Stimulated activated CD8-positive, alpha-beta memory T cell treated with anti-CD3 and anti-CD28 coated beads, Interleukin-4, amount 100 ng/mL, for 4 hours (primary cell): ENCODE results near the gene LRRC4B.
"Not testable (repeated sequence)": the region's sequence is repeated elsewhere in the genome, so short reads cannot be mapped to it uniquely, and the experiment has no call there.

Source experiments
- DNase-seq, 2 donors: peaks; one replicate each; pipeline ENCODE4 v3.0.0-alpha.2; 2020; ENCODE audit warnings: low read depth in 2 of 2, low spot score in 1 of 2

The LRRC4B gene

DNA sequence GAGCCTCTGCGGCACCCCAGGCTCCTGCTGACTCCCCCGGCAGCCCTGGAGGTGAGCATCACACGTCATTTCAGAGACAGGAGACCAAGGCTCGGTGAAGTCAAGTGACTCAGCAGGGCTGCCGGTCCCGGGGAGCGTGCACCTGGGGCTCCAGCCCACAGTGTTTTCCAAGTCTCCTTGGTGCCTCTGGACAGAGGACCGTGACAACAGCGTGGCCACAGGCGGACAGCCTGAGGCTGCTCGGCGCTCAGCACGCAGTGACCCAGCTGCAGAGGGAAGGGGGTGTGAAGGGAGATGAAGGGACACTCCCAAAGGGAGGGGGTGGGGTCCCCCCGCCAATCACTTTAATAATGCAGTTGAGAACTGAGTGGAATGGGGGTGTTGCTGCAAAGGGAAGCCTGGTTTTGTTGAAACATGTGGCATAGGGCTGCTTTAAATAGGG, 37.0 kb downstream of the LRRC4B start:
- DNase-seq: no peak

DNA sequence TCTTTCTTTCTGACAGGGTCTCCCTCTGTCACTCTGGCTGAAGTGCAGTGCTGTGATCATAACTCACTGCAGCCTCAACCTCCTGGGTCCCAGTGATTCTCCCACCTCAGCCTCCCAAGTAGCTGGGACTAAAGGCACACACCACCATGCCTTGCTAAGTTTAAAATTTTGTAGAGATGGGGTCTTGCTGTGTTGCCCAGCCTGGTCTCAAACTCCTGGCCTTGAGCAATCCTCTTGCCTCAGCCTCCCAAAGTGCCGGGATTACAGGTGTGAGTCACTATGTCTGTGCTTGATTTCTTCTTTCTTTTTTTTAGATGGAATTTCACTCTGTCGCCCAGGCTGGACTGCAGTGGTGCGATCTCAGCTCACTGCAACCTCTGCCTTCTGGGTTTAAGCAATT, 40.2 kb downstream of the LRRC4B start:
- not testable (repeated sequence) for DNase-seq

DNA sequence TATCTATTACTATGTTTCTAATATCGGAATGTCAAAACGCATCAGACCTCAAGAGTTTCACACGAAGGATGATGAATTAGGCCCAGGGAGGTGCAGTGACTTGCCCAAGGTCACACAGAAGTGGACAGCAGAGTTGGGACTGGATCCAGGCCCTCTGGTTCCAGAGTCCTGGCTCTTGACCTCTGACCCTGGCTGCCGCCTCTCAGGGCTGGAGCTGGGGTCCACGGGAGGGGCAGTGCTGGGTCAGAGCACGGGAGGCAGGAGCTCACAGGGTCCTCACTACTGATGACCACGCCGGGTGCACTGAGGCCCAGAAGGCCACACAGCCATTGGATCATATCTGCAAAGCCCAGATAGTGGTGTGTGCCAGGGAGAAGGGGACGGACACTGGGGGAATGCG, 45.4 kb downstream of the LRRC4B start:
- no peak for DNase-seq

DNA sequence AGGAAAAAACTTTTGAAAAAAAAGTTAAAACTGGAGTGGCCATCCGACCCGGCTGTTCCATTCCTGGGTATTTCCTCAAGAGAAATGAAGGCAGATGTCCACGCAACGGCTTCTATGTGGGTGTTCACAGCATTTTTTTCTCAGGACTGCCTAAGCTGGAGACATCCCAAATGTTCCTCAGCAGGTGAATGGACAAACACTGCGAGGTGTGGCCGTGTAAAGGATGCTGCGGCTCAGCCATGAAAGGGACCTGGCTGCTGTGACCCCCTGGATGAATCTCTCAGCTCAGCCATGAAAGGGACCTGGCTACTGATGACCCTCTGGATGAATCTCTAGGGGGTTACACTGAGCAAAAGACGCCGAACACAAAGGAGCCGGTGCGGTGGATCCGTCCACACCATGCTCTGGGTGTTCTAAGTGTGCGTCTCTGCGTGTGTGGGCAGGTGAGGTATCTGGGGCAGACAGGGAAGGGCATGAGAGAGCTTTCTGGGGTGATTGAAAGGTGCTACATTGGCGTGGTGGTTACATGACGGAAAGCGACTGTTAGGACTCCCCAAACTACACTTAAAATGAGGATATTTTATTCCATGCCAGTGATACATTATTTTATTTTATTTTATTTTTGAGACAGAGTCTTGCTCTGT, 47.3 kb downstream of the LRRC4B start:
- no peak for DNase-seq

DNA sequence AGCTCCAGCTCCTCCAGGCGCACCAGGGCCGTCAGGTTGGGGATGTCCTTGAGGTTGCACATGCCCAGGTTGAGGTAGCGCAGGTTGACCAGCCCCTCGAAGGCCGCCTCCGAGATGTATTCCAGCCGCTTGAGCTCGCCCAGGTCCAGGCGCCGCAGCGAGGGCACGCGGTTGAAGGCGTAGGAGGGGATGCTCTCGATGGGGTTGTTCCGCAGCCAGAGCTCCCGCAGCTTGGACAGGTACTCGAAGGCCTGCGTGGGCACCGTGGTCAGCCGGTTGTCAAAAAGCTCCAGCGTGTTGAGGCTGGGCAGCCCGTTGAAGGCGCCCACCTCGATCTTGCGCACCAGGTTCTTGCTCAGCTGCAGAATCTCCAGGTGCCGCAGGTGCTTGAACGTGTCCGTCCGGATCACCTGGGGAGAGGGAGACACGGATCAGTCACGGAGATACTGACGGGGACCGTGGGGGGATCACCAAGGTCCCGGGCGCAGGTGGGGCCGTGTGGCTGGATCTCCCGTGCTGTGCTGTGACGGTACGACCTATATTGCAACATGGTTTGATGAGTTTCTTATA, 49.1 kb downstream of the LRRC4B start:
- no peak for DNase-seq

DNA sequence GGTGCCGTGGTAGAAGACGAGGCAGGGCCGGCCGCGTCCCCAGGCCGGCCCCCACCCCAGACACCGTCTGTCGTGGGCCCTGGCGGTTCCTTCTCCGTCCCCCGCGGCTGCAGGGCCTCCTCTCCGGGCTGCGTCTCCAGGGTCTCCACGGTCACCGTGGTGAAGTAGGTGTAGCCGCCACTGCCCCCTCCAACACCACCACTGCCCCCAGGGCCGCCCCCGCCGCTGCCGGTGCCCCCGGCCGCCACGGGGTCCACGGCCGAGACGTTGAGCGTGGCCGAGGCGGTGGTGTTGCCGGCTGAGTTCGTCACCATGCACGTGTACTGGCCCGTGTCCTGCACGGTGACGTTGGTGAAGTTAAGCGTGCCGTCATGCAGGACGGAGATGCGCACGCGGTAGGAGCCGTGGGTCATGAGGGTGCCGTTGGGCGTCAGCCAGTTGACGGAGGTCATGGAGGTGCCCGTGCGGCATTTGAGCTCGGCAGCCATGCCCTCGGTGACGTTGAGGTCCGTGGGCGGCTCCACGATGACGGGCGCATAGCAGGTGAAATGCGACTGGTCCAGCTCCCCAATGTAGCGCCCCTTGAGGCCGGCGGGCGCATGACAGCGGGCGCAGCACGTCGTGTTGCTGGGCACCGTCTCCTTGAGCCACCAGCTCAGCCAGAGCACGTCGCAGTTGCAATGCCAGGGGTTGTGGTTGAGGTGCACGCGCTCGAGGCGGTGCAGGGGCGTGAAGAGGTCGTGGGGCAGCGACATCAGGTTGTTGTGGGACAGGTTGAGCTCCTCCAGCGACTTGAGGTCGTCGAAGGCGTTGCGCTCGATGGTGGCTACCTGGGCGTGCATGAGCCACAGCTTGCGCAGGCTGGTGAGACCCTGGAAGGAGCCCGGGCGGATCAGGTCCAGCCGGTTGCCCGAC, 49.9 kb downstream of the LRRC4B start:
- no peak for DNase-seq

DNA sequence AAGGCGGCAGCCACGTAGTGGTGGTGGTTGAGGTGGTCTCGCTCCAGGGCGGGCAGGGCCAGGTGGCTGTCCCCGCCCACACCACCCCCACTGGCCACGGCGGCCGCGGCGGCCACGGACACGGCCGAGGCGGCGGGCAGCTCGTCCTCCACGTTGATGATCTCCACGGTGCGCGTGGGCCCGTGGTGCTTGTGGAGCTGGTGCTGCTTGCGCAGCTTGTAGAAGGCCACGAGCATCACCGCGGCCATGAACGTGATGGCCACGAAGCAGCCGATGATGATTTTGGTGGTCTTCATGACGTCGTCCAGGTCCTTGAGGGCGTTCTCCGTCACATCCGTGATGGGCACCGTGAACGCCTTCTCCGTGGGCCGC, 50.5 kb downstream of the LRRC4B start:
- no peak for DNase-seq

DNA sequence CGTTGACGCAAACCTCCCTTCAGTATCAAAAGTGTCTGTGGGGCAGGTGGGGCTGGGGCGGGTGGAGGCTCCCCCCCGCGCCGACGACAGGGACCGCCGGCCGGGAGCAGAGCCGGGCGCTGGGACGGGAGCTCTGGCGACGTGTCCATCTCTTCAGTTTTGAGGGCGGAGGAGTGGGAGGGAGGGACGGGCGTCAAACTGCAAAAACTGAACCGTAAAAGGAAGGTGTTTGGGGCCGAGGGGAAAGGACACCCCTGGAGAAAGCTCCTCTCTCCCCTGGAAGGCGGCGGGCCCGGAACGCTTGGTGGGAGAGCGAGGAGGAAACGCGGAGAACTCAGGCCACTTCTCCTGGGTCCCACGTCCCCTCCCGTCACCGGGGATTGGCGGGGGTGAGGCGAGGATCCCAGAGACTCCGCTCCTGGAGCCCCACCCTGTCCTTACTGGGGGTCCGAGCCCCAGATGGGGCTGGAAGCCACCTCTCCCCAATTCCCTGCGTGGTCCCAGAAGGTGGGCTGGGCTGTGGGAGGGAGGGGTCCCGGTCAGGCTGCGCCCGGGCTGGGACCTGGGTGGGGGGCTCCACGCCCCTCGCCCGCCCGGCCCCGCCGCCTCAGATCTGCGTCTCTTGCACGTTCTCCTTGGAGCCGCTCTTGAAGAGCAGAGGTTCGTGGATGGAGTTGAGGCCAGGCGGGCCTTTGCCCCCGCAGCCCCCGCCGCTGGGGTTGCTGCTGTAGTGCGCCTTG, 51.1 kb downstream of the LRRC4B start:
- no peak for DNase-seq

DNA sequence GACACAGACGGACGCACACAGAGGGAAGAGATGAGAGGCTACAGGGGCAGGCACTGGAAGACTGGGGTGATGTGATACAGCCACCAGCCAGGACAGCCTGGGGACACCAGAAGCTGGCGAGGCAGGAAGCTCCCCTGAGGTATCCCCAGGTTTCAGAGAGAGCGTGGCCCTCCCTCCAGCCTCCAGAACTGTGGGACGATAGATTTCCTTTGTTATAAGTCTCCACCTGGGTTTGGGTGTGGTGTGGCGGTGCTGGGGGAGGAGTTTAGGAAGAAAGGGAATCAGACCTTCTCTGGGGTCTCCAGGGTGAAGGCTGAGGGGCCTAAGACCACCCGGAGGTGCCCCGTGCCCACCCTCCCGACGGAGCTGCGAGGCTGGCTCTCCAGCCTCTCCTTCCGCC, 51.8 kb downstream of the LRRC4B start:
- DNase-seq: no peak

DNA sequence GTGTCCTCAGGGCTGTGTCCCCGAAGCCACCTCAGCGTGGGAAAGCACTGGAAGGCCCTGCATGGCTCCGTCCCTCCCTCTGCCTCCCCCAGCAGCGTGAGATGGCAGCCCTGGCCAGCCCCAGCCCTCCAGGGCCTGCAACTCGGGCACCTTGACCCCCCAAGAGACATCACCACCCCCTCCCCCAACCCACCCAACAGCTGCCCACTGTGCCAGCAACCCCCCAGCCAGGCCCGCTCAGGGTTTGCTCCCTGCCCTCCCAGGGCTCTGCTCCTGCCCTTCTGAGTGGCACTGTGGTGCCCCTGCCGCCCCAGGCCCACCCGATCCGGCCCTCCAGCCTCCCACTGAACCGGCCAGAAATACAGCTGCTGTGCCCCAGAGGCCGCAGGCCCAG, 53.1 kb downstream of the LRRC4B start:
- DNase-seq: no peak

DNA sequence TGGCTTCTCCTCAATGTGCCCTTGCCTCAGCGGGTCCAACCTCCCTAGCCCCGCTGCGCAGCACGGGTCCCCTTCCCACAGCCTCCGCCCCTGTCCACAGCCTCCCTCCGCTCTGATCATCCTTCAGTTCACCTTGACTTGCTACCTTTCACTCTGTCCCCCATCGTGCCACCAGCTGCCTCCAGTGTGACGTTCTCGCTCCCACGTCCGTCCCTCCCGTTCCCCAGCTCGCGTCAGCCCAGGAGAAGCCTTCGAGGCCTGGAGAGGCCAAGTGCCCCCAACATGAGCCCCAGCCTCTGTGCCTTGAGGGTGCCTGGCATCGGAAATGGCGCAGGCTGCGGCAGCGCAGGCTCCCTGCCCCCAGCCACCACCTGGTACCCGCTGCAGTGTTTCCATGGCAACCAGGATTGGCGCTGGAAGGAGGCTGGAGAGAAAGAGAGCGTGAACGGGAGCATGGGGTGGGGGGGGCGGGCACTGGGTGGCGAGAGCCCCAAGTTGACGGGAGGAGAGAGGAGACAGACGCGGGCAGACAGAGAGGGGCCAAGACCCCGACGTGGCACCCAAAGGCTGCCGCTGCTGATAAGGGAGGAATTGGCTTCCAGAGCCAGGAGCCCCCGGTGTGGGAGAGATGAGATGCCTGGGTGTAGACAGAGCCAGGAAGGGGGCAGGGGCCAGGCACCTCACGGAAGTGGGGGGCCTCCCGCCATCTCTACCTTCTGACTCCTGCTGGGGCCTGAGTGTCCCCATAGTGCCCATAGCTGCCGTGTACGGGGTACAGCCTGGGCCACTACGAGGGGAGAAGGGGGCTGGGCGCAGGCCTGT, 53.7 kb downstream of the LRRC4B start:
- no peak for DNase-seq

DNA sequence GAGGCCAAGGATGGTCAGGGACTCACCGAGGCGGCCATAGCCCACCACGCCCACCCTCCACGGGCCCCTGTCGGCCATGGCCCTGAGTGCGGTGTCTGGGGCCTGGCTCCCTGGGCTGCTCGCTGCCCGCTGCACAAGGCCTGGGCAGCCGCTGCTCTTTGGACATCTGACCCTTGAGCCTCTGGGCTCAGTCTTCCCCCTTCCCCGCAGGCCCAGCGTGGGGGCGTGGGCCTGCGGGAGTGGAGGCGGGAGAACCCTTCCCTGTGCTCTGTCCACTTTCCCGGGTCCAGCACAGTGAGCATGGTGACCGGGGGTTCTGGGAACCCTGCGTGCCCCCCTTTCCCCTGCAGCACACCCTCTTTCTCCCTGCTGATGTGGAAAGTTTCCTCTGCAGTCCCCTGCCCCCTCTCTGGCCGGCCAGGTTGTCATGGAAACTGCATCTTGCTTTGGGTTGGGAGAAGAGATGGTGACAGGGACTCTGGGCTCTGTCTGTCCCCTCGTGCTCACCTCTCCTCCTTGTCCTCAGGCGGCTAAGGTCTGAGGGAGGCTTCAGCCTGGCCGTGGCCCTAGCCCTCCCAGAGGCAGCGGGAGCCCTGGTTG, 54.4 kb downstream of the LRRC4B start, which contains the start of gene ASPDH:
TSS of gene ASPDH (minus strand) at position 168 of the 600 bp plus-strand sequence. CDS start at position 78, 90 bp downstream.
- DNase-seq: no peak

DNA sequence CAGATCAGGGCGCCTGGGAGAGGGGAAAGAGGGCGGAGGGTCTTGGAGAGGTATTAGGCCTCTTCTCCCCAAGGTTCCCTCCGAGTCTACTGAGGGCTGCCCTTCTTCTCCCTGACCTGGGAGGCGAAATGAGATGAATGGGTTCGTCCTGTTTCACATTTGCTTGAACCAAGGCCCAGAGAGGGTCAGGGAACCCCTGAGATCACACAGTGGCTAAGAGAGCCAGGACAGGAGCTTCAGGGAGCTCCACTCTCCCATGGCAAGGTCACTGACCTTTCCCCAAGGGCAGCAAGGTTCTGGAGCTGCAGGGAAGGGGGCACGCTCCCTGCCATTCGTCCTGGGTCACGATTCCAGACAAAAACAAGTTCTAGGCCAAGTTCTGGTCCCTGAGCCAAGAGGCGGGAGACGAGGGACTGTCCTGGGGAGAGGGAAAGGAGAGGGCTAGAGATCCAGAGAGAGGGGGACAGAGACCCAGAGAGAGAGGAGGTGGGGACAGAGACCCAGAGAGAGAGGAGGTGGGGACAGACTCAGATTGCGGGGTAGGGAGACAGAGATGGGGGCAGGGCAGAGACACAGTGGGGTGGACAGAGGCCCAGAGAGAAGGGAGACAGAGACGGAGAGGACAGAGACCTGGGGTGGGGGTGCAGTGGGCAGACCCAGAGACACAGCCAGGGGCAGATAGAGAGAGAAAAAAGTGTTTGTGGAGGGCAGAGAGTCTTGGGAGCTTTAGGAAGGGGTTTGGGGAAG, 55.1 kb downstream of the LRRC4B start:
- no peak for DNase-seq

DNA sequence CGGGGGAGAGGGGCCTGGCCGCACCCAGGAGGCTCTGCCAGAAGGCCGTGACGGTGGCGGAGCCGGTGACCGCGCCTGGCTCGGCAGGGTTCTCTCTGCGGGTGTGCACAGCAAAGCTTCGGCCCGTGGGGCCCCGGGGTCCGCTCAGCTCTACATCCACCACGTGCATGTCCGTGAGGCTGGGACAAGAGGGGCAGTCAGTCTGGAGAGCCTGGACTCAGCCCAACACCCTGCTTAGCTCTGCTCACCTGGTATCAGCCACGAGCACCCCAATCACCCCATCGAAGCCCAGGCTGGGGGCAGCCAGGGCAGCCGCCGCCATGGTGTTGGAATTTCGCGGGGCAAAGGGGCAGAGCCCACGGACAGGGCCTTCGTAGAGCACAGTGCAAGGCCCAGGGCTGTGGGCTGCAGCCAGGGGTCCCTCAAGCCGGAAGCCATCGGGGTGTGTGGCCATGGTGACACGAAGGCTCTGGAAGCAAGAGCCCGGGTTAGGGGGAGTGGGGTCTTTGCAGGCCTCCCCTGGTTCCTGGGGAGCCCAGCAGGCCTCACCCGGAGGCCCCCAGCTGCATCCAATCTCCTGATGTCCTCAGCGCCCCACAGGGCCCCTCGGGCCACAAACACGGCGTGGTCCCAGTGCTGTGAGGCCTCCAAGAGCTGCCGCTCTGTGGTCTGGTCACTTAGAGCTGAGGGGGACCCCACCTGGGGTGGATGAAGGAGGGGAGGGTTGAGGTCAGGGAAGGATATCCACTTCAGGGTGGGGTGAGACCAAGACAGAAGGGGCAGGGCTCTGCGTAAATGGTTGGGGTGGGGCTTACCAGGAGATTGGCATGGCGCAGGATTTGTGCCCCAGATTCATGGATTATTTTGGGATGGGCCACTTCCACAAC, 55.9 kb downstream of the LRRC4B start:
- no peak for DNase-seq

DNA sequence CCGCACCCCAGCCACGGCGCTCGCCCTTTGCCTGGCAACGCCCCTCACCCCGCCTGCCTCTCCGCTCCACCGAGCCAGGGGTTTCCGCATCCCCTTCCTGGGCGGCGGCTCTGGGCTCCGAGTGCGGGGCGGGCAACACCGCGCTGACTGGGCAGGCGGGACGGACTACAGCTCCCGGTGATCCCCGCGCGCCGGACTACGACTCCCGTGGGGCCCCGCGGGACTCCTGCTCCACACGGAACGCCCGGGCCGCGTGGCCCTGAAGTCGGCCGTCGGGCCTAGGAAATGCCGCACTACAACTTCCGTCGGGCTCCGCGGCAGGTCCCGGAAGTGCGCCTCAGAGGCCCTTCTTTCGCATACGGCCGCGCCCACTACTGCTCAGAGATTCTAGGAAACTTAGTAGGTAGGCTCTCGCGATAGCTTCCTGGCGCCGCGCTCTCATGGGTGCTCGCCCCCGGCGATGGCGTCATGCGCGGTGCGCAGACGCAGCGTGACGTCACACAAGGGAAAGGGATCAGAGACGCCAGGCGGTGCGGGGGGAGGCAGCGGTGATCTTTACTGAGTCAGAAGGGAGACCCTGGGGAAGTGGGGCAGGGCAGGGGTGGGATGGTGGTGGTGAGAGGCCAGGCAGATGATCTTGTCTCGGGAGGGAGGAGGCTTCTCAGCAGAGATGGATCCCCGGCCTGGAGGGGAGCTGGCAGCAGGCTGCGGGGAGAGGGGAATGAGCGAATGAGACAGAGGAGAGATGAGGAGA, 57.0 kb downstream of the LRRC4B start, which contains the start of gene JOSD2:
TSS of gene JOSD2 (minus strand) at position 123 of the 754 bp plus-strand sequence. CDS start 760 bp downstream, outside the sequence.
- peak; percentile 89 to 94 for DNase-seq

DNA sequence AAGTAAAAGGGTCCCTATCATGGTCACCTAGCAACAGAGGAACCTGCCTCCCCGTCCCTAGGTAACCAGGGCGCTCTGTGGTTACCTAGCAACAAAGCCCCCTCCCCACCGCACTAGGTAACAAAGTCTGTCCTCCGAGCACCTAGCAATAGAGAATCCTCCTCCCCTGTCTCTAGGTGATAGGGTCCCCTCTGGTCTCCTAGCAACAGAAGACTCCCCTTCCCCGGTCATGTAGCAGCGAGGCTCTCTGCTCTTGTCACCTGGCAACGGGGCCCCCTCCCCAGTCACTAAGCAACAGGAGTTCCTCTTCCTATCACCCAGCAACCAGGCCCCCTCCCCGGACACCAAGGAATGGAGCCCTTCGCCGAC, 57.6 kb downstream of the LRRC4B start:
- no peak for DNase-seq

DNA sequence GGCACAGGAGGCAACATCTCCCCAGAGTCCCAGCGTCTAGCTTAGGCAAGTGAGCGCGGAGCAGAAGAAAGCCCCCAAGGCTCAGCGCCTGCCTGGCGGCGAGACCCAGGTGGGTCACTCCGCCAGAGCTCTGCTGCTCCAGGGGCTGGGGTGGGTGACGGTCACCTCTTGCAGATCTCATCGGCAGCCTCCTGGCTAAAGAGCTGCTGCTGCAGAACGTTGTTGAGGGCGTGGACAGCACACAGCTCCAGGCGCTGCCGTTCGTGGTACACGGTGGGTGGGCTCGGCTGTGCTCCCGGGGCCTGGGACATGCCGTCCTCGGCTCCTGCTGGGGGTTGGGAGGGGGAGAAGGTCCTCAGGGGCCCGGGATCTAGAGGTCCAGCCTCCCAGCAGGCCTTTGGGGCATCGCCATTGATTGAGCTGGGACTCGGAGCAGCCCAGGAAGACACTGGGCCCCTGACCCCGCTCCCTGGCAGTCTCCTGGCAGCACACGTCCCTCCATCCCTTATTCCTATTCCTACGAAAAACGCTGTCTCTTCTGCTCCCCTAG, 58.0 kb downstream of the LRRC4B start:
- no peak for DNase-seq
